HG03520 (cell line): ENCODE measurements around the gene ZC3H12D.
"Not testable (repeated sequence)": the region's sequence is repeated elsewhere in the genome, so short reads cannot be mapped to it uniquely, and the experiment has no call there.

Experiments used
- ATAC-seq: cut with Tn5 transposase; IDR thresholded peaks from one replicate; pipeline ENCODE4 v1.9.1; 2021; ENCODE audit warnings: mild to moderate bottlenecking, moderate library complexity; ENCODE audit not compliant: unreplicated experiment

Gene ZC3H12D

DNA sequence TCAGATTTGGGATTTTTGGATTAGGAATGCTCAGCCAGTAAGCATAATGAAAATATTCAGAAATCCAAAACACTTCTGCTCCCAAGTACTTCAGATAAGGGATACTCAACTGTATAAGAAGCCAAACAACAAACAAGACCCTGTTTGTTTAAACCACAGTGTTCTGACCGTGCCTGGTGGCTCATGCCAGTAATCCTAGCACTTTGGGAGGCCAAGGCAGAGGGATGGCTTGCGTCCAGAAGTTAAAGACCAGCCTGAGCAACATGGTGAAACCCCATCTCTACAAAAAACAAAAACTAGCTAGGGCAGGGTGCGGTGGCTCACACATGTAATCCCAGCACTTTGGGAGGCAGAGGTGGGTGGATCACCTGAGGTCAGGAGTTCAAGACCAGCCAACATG is 24.6 kb downstream of the ZC3H12D start:
- ATAC-seq, result not testable (repeated sequence)

DNA sequence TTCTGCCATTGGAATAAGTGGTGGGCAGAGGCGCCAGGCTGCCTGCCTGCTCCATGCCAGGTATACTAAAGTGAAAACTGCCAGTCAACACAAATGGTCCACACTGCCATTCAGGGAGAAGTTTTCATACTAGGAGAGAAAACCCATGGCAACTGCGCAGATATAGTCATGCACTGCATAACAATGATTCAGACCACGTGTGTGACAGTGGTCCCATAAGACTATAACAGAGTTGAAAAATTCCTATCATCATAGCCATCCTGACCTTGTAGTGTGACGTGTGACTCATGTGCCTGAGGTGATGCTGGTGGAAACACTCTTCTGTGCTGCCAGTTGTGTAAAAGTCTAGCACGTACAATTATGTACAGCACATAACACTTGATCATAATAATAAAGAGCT is 25.1 kb downstream of the ZC3H12D start:
- ATAC-seq, result no peak

DNA sequence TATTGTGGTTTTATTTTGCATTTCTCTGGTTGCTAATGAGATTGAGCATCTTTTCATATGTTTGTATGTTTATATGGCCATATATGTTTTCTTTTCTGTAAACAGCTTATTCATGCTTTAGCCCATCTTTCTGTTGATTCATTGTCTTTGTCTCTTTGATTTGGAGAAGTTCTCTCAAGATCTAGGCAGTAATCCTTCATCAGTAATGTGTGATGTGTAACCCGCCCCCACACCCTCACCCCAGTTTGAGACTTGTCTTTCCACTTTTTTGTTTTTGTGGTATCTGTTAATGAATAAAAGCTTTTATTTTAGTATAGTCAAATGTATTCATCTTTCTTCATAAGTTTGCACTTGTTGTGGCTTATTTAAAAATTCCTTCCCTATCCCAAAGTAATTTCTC is 26.0 kb downstream of the ZC3H12D start:
- ATAC-seq, result no peak

DNA sequence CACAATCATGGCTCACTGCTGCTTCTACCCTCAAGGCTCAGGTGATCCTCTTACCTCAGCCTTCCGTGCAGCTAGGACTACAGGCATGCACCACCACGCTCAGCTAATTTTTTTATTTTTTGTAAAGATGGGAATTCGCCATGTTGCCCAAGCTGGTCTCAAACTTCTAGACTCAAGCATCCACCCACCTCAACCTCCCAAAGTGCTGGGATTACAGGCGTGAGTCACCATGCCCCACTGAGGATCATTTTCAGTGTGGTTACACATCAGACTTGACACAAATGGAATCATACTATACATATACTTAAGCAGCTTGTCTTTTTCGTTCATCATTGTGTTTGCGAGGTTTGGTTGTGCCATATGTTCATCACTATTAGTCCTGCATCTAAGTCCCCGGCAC is 26.6 kb downstream of the ZC3H12D start:
- no peak for ATAC-seq

DNA sequence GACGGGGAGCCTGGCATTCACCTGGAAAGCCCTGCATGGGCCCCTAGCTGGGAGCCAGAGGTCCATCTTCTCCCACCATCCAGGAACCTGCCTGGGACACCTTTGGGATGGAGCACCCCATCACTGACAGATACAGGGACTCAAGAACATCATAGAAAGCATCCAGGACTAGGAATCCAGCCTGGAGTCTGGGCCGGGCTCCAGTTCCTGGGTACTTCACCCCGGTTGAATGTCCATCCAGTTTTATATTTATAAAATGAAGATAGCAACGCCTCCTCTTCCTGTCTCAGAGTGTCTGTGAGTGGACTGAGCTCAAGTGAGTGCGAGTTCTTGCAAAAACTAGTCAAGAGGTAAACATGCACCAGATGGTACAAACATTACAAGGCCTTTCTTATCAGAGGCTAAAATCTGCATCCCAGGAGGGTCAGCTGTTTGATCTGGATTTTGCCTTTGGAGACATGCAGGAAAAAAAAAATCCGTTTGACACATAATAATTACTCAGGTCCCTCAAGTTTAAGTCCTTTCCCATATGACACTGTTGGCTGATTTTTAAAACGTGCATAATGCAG is 27.4 kb downstream of the ZC3H12D start:
- no peak for ATAC-seq

DNA sequence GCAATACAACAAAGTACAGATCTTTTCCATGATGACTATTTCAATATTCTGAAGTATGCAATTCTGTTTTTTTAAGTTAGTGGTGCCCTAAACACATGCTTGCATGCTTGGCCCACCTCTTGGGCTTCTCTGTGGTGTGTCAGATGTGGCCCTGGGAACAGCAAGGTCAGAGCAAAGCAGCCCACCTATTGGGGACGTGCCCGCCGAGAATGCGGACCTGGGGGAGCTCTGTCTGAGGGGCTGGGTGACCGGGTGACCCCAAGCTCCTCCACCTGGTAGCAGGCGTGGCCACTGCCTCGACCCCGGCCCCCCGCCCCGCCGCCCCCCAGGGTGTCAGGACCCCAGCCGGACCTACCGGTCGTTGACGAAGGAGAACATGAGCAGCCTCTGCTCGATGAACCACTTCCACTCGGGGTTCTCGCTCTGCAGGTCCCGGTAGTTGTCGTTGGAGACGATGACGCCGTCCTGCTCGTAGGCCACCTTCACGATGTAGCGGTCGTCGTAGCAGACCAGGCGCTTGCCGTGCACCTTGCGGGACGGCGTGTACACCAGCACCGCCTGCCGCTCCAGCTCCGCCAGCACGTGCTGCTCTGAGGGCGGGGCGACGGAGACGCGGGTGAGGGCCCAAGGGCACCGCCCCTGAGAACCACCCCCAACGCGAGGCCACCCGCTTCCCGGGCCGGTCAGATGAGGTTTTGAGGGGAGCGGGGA is 28.3 kb downstream of the ZC3H12D start:
- no peak for ATAC-seq

DNA sequence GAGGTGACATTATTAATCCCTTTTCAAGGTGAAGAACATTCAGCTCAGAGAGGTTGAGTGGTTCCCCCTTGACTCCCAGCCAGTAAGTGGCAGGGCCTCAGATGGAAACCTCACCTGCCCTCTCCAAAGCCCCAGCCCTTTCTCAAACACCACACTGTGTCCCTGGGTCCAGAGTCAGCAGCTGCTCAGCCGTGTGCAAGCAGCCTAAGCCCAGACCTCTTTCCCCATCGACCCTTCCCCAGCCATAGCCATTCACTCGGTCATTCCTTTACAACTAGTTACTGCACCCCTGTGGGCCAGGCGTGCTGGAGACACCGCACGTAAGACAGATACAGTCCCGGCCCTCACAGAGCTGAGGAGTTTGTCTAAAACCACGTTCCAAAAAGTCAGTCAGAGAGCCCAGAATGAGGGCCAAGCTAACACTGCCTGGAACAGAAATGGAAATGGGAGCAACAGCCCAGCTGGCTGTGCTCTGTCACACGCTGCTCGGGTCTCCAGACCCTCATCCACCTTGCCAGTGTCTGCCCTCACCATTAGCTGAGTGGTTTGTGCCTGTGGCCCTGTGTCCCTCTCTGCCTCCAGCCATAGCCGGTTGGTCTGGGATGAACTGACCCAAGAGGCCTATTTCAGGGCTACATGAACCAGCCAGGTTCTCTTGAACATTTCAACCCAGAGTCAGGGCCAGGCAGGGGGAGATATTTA is 29.6 kb downstream of the ZC3H12D start:
- no peak for ATAC-seq

DNA sequence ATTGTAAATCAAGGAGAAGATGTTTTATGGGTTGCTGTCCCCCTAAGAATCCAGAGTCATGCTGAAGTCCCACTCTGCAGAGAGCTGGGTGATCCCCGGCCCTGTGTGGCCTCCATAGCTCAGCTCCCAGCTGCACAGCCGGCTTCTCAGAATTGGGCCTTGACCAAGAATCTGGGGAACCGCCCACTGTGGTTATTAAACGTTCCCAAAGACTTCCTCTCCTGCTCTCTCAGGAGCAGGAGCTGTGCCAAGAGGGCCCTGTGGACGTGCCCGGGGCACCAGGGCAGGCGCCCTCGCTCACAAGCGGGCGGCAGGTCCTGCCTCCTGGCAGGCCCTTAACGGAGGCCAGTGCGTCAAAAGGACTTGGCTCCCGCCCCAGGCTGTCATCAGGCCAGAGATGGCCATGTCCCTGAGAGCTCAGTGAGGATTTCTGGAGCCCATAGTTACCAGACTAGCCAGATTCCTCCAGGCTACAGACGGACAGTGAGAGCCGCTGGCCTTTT is 30.4 kb downstream of the ZC3H12D start:
- no peak for ATAC-seq

DNA sequence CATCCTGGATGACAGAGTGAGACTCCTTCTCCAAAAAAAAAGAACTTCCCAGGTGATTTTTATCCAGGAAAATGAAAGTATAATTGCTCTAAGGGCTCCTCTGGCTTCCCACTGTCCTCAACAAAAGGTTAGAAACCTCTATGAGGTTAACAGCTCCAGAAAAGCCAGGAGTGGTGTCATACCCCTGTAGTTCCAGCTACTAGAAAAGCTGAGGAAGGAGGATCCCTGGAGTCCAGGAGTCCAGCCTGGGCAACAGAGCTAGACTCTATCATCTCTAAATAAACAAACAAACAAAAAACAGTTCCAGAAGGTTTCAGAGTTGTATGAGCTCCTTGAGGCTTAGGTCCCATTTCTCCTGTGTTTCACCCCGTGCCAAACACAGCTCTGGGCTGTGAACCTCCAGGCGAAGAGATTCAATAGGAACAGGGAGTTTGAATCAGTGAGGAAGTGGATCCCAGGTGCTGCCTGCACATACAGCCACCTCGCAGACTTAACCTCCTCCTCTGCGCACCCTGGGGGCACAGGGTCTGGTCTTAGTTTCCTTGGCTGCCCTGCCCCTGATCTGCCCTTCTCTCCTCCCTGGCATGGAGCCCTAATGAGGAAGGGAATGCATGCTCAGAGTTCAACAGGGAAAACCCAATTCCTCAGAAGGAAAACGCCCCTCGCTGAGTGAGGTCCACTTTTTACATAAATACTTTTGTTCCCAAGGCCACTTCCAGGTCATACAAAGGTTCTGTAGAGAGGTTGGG is 31.0 kb downstream of the ZC3H12D start:
- ATAC-seq, result no peak

DNA sequence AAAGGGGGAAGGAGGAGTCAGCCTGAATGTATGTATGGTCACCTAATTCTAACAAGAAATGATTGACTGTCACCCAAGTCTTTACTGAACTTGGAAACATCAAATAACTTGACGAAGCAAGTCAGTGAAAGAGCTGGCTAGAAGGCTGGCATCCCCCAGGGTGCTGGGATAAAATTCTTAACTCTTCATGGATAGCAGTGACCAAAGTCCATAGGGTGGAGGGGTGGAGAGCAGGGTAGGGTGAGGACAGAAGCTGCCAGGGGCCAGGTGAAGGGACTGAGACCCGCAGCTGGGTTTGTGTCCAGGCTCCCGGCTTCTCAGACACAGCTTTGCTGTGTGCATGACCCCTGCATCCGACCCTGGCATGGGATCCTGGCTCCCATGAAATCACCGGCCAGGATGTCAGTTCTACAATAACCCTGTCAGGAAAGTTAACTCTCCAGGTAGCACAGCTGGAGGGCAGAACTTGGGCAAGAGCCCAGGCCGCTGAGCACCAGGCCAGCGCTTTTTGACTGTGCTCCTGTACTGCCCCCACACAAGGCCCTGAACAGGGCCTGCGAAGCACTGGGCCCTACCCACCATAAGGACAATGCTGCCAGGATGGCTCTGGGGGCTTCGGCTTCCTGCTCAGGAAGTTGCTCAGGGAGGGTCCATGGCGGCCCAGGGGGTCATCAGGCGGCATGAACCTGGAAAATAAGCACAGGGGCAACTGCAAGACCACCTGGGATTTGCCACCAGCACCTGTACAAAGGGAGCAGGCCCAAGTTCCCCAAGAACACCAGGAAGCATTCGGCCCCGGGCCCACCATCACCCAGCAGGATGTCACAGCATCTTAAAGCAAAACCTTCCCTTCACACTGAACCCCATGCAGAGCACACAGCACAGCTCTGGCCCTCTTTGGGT is 32.5 kb downstream of the ZC3H12D start:
- no peak for ATAC-seq

DNA sequence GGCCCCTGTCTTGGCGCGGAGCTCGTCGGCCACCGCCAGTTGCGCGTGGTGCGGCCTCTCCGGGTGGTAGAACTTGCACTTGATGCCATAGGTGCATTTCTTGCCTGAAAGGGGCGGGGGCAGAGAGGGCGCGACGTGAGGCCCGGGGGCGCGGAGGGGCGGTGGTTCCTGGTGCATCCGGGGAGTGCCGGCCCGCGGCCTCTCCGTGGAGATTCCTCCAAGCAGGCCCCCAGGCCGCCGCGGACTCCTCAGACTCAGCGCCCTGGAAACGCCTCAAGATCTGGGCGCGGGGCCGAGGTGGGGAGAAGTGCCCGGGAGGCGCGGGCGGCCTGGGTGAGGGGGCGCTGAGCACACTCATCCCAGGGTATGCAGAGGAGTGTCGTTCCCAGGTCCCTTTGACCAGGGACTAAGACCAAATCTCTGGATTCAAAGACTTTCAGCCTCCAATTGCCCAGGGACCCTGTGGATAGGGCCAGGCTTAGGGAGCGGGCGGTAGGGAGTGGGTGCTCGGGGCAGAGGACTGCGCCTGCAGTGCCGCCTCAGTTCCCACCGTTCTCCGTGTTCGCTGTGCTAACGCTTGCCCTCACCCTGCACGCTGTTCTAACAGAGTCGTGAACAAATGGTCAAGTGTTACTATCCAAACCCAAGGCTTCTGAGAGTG is 33.3 kb downstream of the ZC3H12D start:
- no peak for ATAC-seq

DNA sequence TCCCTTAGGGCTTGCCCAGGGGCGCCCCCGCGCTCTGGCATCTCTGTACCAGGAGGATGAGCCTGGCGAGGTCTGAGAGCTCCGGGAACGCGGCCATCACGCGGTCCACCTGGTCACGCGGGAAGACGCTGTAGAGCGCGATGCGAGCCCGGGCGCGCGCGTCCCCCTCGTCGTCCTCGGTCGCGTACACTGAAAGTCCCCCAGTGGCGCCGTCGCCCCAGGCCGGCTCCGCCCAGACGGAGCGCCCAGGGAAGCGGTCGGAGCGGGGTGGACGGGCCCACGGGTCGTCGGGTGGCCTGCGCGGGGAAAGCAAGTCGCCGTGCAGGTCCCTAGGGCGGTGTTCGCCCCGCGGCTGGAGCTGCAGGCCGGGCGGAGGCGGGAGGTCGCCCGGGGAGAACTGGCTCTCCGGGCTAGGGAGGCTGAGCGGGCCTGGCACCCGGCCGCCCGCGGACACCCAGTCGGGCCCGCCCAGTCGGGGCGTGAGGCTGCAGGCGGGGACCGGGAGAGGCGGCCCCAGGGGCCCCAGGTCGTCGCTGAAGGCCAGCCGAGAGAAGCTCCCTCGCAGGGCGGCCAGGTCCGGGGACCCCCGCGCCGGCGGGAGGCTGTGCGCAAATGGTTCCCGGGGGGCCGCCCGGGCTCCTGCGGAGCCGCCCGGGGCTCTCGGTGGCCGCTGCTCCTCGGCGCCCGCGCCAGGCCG is 34.0 kb downstream of the ZC3H12D start:
- ATAC-seq, result no peak

DNA sequence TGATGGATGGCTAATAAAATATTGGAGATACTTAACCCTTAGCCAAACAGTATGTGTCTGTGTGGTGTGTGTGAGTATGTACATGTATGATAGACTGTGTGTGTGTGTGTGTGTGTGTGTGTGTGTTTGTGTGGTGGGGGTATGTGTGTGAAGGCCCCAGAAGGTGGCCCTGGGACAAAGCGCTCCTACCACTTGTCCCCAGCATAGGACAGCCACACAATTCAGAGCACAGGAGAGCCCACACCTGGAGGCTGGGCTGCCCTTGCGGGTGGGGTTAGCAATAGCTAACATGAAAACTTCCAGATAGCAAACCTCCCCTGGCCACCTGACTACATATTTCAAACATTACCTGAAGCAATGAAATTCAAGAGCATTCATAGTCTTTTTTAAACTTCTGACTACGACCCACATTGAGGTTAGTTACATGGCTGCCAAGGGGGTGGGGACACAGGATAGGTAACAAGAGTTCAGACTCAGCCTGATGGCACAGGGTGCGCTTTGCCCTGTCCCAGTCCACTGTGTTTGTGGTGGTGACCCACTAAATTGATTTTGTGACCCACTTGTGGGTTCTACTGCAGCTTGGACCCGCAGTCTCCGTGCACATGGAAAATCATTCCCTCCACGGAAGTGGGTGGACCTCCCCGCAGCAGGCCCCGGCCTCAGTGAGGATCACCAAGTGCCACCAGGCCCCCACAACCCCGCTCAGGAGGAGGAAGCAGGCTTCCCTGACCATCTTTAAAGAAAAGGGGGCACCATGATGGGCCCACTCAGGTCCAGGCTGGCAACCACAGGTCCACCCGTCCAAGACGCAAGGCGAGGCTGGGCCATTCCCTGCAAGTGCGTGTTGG is 34.8 kb downstream of the ZC3H12D start:
- no peak for ATAC-seq

DNA sequence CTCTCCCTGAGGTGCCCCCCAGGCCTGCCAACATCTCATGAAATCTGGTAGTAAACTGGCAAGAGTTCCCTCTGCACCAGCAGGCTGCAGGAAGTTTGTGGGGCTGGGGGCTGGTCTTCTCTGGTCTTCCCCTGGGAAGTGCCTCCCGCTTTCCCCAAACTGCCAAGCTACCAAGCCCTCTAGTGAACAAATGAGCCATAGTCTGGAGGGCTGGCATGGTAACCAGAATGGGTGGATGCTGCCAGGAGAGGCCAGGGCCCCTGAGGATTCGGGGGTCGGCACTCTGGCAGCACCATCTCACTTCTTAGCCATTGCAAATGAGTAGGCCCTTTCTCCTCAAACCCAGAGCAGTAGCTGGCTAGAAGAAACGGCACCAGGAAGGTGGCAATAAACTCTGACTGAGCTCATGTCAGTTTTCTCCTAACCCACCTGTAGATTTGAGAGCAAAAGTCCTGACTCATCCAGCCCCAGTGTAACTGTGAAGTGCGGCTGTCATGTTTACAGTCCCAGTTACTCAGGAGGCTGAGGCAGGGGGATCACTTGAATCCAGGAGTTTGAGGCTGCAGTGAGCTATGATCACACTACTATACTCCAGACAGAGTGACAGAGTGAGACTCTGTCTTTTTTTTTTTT is 35.9 kb downstream of the ZC3H12D start:
- no peak for ATAC-seq

DNA sequence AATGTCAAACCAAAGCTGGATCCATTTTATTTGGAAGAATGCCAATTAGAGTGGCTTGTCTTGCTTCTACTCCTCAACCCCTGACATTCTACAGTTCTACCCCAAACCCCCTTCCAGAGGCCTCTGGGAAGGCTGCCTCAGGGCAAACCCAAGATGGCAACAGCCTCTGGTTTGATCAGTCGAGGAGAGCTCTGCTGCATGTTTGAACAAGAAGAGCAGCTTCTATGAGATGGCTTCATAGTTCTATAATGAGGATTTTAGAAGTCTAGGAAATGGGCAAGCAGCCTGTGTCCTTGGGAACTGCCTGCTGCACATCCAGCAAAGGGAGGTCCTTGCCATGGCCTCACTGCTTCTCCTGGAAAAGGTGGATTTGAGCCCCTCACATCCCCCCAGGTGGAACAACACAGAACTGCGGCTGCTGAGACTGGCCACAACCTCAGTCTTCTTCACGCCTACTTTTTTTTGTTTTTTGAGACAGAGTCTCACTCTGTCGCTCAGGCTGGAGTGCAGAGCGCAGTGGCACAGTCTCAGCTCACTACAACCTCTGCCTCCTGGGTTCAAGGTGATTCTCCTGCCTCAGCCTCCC is 37.9 kb downstream of the ZC3H12D start:
- no peak for ATAC-seq

DNA sequence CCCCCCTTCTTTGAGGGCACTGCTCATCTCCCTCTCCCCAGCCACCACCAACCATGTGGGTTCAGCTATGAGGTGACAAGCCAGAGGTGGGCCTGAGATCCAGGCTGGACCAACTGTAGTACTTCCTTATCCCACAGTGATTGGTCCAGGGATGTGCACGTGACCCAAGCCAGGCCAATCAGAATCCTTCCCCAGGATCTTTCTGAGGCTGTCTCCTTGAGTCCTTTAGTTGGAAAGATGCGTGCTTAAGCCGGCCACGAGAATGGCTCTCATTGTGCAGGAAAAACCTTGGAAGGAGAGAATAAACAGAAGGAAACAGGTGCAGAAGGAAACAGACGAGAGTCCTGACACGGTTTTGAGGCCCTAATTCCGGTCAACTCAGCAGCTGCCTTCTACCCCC is 39.2 kb downstream of the ZC3H12D start:
- ATAC-seq, result no peak

DNA sequence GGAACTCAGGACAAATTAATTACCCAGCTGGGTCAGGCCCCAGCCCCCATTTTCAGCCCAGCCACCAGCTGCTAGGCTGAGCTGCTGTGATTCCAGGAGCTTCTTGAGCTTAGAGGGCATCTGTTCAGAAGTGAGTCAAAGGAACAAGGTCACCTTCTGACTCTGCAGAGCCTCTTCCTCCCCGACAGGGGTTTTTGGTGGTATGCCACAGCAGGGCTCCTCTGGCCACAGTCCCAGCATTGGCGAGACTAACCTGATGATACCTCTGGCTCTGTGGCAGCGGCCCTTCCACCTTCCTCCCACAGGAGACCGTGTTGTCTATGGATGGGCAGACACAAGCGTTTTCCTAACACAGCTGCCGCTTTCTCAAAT is 39.7 kb downstream of the ZC3H12D start:
- no peak for ATAC-seq
